Measurements from ENCODE around the gene NOXA1.

NOXA1 gene

GRCh38 chr9:137426018-137426681 lies 3.0 kb downstream of the NOXA1 start:
- Histone ChIP-seq H3K9me3 (ENCODE audit: insufficient read depth, low read length) (no peaks in the 10 kb centered on the region), H3K9ac (ENCODE audit: insufficient read length, low read depth) (no peak overlapping the region), H3K4me3 (ENCODE audit: insufficient read length, low read depth) (no peak overlapping the region), H3K4me1 (ENCODE audit: insufficient read depth, insufficient read length) (peaks cover 13% of the 10 kb centered on the region), H3K27me3 (ENCODE audit: insufficient read depth, insufficient read length) (peaks cover 20% of the 10 kb centered on the region), H3K36me3 (ENCODE audit: insufficient read depth, insufficient read length, low read length) (no peaks in the 10 kb centered on the region)
- TF ChIP-seq SUZ12 (IDR thresholded peaks at IDR 0.05; ENCODE audit: extremely low read depth, insufficient read depth, insufficient read length), result no peak
- no peak for TF ChIP-seq ZNF274 (IDR thresholded peaks at IDR 0.05; ENCODE audit: low read depth, low read length)
- TF ChIP-seq YY1 (IDR thresholded peaks at IDR 0.05; ENCODE audit: insufficient read depth, insufficient read length), result no peak
- no peak for DNase-seq (ENCODE audit: low read depth, low spot score)

DNA sequence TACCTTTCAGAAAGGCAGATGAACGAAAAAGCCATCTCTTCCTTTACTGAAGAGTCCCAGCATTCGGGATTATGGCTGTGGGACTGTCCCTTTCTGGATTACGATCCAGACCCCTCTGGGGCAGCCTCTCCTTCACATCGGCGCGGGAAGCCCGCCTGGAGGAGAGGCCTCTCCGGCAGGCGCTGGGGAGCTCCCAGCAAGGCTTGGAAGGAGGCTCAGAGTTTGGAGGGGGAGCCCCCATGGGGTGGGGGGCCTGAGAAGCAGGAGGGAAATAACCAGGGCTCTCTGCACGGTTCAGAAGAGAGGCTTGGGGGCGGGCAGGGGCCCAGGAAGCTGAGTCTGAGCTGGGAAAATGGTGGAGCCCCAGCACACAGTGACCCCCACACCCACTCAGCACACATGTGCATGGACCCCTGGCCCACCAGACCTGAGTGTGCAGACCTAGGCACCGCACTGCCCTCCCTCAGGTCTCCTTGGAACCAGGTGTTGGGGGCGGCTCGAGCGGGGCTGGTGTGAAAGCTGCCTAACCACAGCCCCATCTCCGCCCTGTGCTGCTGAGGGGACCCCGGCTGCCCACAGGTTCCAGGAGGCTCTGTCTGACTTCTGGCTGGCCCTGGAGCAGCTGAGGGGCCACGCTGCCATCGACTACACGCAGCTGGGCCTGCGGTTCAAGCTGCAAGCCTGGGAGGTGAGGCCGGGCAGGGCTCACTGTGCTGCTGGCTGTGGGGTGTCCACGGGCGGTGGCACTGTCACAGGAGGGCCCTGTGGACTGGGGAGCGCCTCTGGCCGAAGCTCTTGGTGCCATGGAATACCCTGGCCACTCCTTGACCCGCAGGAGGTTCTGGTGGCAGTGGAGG lies 4.5 kb downstream of the NOXA1 start:
- Histone ChIP-seq H3K9me3 (ENCODE audit: insufficient read depth, low read length) (no peaks in the 10 kb centered on the region), H3K4me1 (ENCODE audit: insufficient read depth, insufficient read length) (peaks cover 13% of the 10 kb centered on the region), H3K36me3 (ENCODE audit: insufficient read depth, insufficient read length, low read length) (no peaks in the 10 kb centered on the region), H3K27me3 (ENCODE audit: insufficient read depth, insufficient read length) (peaks cover 17% of the 10 kb centered on the region), H3K4me3 (ENCODE audit: insufficient read length, low read depth) (no peak overlapping the region), H3K9ac (ENCODE audit: insufficient read length, low read depth) (peak overlapping the region; percentile 42)
- no peak for TF ChIP-seq YY1 (IDR thresholded peaks at IDR 0.05; ENCODE audit: insufficient read depth, insufficient read length)
- no peak for TF ChIP-seq SUZ12 (IDR thresholded peaks at IDR 0.05; ENCODE audit: extremely low read depth, insufficient read depth, insufficient read length)
- no peak for TF ChIP-seq ZNF274 (IDR thresholded peaks at IDR 0.05; ENCODE audit: low read depth, low read length)
- no peak for DNase-seq (ENCODE audit: low read depth, low spot score)

DNA sequence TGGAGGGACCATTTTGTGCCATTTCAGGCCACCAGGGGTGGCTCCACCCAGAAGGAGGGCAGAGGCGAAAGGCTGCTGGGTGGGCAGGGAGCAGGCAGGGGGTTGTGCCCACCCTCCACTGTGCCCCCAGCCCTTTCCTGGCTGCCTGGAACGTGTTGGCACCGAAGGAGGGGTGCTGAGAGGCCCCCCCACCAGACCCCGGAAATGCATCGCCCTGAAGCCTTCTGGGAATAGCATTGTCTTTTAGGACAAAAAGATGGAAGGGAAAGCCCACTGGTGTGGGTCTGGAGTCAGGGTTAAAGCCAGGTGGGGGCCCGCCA lies 5.1 kb downstream of the NOXA1 start:
- H3K4me3 ChIP-seq (ENCODE audit: insufficient read length, low read depth), result no peak overlapping the region
- H3K4me1 ChIP-seq (ENCODE audit: insufficient read depth, insufficient read length), result peaks cover 13% of the 10 kb centered on the region
- H3K9ac ChIP-seq (ENCODE audit: insufficient read length, low read depth), result no peak overlapping the region
- peaks cover 17% of the 10 kb centered on the region for H3K27me3 ChIP-seq (ENCODE audit: insufficient read depth, insufficient read length)
- no peaks in the 10 kb centered on the region for H3K9me3 ChIP-seq (ENCODE audit: insufficient read depth, low read length)
- H3K36me3 ChIP-seq (ENCODE audit: insufficient read depth, insufficient read length, low read length), result no peaks in the 10 kb centered on the region
- TF ChIP-seq SUZ12 (IDR thresholded peaks at IDR 0.05; ENCODE audit: extremely low read depth, insufficient read depth, insufficient read length) (no peak), ZNF274 (IDR thresholded peaks at IDR 0.05; ENCODE audit: low read depth, low read length) (no peak)
- no peak for DNase-seq (ENCODE audit: low read depth, low spot score)

DNA sequence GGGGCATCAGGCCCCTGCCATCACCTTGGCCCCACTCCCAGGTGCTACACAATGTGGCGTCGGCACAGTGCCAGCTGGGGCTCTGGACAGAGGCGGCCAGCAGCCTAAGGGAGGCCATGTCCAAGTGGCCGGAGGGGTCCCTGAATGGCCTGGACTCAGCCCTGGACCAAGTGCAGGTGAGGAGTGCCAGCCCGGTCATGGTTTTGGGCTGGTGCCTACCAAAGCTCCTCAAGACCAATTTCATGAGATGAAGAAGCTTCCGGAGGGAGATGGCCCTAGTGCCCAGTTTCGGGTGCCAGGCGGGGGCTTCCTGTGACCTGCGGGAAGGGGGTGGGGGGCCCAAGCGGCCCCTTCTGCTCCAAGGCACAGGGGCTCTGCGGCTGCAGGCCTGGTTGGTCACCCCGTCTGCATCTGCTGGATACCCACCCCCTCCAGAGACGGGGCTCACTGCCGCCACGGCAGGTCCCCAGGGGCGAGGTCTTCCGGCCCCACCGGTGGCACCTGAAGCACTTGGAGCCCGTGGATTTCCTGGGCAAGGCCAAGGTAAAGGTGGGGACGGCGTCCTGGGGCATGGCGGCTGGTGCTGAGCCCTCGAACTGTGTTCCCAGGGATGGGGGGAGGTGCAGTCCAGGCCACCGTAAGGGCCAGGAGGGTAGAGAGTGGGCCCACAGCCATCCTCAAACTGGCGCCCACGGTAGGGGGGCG lies 5.8 kb downstream of the NOXA1 start:
- TF ChIP-seq ZNF274 (IDR thresholded peaks at IDR 0.05; ENCODE audit: low read depth, low read length), result no peak
- no peak for TF ChIP-seq YY1 (IDR thresholded peaks at IDR 0.05; ENCODE audit: insufficient read depth, insufficient read length)
- no peak for TF ChIP-seq SUZ12 (IDR thresholded peaks at IDR 0.05; ENCODE audit: extremely low read depth, insufficient read depth, insufficient read length)
- Histone ChIP-seq H3K27me3 (ENCODE audit: insufficient read depth, insufficient read length) (peaks cover 10% of the 10 kb centered on the region), H3K4me1 (ENCODE audit: insufficient read depth, insufficient read length) (peaks cover 12% of the 10 kb centered on the region), H3K9ac (ENCODE audit: insufficient read length, low read depth) (peak overlapping the region; percentile 50), H3K9me3 (ENCODE audit: insufficient read depth, low read length) (no peaks in the 10 kb centered on the region), H3K36me3 (ENCODE audit: insufficient read depth, insufficient read length, low read length) (no peaks in the 10 kb centered on the region), H3K4me3 (ENCODE audit: insufficient read length, low read depth) (no peak overlapping the region)
- DNase-seq (ENCODE audit: low read depth, low spot score), result no peak

- peaks cover 5% of the 10 kb centered on the region for H3K27me3 ChIP-seq (ENCODE audit: insufficient read depth, insufficient read length)
- no peaks in the 10 kb centered on the region for H3K36me3 ChIP-seq (ENCODE audit: insufficient read depth, insufficient read length, low read length)
- no peak for DNase-seq (ENCODE audit: low read depth, low spot score)
- TF ChIP-seq ZNF274 (IDR thresholded peaks at IDR 0.05; ENCODE audit: low read depth, low read length) (no peak), YY1 (IDR thresholded peaks at IDR 0.05; ENCODE audit: insufficient read depth, insufficient read length) (no peak), SUZ12 (IDR thresholded peaks at IDR 0.05; ENCODE audit: extremely low read depth, insufficient read depth, insufficient read length) (no peak)
- peaks cover 9% of the 10 kb centered on the region for H3K4me1 ChIP-seq (ENCODE audit: insufficient read depth, insufficient read length)
- no peak overlapping the region for H3K4me3 ChIP-seq (ENCODE audit: insufficient read length, low read depth)
- no peaks in the 10 kb centered on the region for H3K9me3 ChIP-seq (ENCODE audit: insufficient read depth, low read length)
- peak overlapping the region; percentile 50 for H3K9ac ChIP-seq (ENCODE audit: insufficient read length, low read depth)
These were observed 6.3 kb downstream of the NOXA1 start for GRCh38 chr9:137429546-137429890.

DNA sequence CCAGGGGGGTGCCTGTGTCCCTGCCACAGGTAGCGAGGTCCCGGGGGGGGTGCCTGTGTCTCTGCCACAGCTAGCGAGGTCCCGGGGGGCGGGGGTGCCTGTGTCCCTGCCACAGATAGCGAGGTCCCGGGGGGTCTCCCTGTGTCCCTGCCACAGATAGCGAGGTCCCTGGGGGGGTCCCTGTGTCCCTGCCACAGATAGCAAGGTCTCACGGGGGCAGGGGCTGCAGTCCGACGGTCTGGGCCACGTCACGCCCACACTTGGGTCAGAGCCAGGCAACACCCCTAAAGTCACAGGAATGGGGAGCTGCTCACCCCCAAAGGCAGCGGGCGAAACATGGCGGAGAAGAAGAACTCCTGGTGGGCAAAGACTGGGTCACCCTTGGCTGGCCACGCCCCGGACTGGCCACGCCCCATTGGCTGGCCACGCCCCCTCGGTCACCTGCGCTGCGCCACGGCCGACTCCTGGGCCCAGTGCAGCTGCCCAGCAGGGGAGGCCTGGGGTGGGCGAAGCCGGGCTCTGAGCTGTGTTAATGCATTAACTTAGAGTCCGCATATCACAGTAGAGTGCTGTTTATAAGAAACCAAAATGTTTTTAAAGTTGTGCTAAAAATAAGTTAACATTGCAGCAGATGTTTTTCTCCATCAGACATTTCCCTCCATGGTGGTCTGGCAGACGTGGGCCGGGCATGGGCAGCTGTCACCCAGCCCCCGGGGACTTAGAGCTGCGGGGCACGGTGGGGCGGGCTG lies 7.0 kb downstream of the NOXA1 start:
- Histone ChIP-seq H3K9ac (ENCODE audit: insufficient read length, low read depth) (no peak overlapping the region), H3K4me1 (ENCODE audit: insufficient read depth, insufficient read length) (peaks cover 9% of the 10 kb centered on the region), H3K4me3 (ENCODE audit: insufficient read length, low read depth) (no peak overlapping the region), H3K36me3 (ENCODE audit: insufficient read depth, insufficient read length, low read length) (no peaks in the 10 kb centered on the region), H3K27me3 (ENCODE audit: insufficient read depth, insufficient read length) (no peaks in the 10 kb centered on the region), H3K9me3 (ENCODE audit: insufficient read depth, low read length) (no peaks in the 10 kb centered on the region)
- DNase-seq (ENCODE audit: low read depth, low spot score), result no peak
- TF ChIP-seq YY1 (IDR thresholded peaks at IDR 0.05; ENCODE audit: insufficient read depth, insufficient read length), result no peak

Measured in NT2/D1 (cell line).